Urinary bladder (tissue), 4 donors: Measurements from ENCODE around the gene PDSS1. TPM values are rescaled to one million over a fixed set of nuclear protein-coding genes. Genes with fewer than 3 reads are reported as not detected.

ENCODE experiments used
- DNase-seq: peaks from one replicate; pipeline ENCODE4 v3.0.0-alpha.2; 2015; ENCODE audit errors: extremely low spot score
- H3K27ac ChIP-seq: one replicate; pipeline ENCODE4 v1.5.1; 2013; ENCODE audit warnings: low read depth, mild to moderate bottlenecking, moderate library complexity
- H3K36me3 ChIP-seq: one replicate; pipeline ENCODE4 v1.6.1; 2013; ENCODE audit warnings: mild to moderate bottlenecking, moderate library complexity; ENCODE audit not compliant: insufficient read depth
- H3K4me1 ChIP-seq: one replicate; pipeline ENCODE4 v1.6.1; 2013; ENCODE audit warnings: mild to moderate bottlenecking, moderate library complexity; ENCODE audit not compliant: insufficient read depth
- H3K4me3 ChIP-seq: one replicate; pipeline ENCODE4 v1.5.1; 2013; ENCODE audit warnings: low read depth, low read length
- whole genome bisulfite sequencing: extraction: QIAGEN DNeasy Blood & Tissue Kit; methylation state at CpG from one replicate; pipeline ENCODE4 v1.1.7; 2013; 5-methylcytosine and 5-hydroxymethylcytosine counted together
- polyA plus RNA-seq: library from polyadenylated mRNA; stranded (reverse); fragments of 200-250 nt; gene quantifications from one replicate; pipeline ENCODE4 v1.2.3, GENCODE V29; 2013
- total RNA-seq: library from RNA; depleted of rRNA; stranded (reverse); fragments of >200 nt; gene quantifications from one replicate; pipeline ENCODE4 v1.2.3, GENCODE V29; 2014
- donor health status: healthy with polysubstance abuse.
- donor health status: healthy.

Gene PDSS1
- total and polyA plus RNA-seq, 2 donors: 4.4 to 10.3 TPM

DNA sequence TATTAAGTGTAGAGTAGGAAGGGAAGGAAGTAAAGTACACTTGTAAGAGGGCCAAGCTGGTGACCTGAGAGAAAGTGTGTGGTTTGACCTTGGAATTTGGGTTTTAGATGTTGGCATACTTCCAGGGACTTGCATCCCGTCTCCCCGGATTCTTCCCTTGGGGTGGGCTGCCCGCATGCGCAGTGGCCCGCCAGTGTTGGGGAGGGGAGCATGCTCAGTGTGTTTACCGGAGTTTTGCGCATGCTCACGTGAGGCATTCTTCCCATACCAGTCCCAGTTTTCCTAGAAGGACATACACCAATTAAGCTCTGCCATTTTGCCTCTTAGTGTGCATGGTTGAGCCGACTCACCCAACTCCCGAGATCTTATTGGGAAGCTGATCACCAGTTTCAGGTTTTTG, 9.4 kb downstream of the PDSS1 start:
- no peak overlapping the region for H3K27ac ChIP-seq
- no peaks in the 10 kb centered on the region for H3K36me3 ChIP-seq
- H3K4me1 ChIP-seq: no peaks in the 10 kb centered on the region
- H3K4me3 ChIP-seq: no peak overlapping the region
- WGBS: 91% methylated on average over 10 of the region's 10 CpGs
- DNase-seq: no peak

DNA sequence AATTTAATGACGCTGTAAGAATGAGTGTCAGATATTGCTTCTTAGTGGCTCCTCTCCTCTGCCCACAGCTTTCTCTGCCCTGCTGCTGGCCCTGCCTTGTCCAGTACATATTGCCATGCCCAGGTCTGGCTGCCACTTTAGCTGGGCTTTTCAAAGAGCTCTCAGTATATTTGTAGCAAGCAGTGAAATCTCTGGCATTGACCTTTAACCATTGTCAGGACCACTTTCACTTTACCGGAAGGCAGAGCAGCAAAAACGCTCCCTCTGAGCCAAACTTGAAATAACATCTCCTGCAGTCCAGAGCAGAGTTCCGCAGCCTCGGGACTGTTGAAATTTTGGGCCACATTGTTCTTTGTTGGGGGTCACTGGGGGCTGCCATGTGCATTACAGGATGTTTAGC, 13.8 kb downstream of the PDSS1 start:
- no peak overlapping the region for H3K4me3 ChIP-seq

DNA sequence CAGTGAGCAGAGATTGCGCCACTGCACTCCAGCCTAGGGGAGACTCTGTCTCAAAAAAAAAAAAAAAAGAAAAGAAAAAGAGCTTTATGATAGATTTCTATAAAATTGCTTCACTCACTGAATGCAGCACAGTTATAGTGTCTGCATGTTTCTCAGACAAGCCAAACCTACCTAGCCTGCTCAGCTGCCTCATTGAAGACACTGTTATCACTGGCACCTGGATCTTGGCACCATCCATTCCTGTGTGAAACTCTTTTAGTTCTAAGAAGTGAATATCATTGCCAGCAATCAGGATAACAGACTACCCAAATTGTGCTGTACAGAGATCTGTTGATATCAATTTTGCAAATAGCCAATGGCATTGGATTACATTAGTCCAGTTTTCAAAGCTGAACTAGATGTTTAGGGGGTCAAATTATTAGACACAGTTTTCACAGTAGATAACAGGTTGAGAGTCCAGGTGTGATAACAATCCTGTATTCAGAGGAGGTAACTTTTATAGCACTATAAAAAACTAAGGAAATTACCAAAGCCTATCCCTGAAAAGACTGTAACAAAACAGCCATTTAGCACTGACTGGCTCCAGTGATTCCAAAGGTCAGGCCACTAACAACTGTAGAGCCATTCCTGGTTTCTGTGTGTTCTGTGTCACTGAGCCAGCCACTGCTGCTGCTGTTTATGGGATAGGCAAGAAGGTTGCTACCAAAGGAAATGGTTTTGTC, 17.1 kb downstream of the PDSS1 start:
- peaks cover 3% of the 10 kb centered on the region for H3K36me3 ChIP-seq
- WGBS: 97% methylated on average over 1 of the region's 1 CpG
- H3K4me3 ChIP-seq: no peak overlapping the region
- H3K4me1 ChIP-seq: no peaks in the 10 kb centered on the region
- H3K27ac ChIP-seq: no peak overlapping the region
- DNase-seq: no peak

More for the DNA sequence above, 13.8 kb downstream of the PDSS1 start:
- WGBS: 96% methylated on average over 5 of the region's 5 CpGs
- Histone ChIP-seq H3K4me1 (no peaks in the 10 kb centered on the region), H3K27ac (no peak overlapping the region), H3K36me3 (peaks cover 3% of the 10 kb centered on the region)
- DNase-seq: no peak

DNA sequence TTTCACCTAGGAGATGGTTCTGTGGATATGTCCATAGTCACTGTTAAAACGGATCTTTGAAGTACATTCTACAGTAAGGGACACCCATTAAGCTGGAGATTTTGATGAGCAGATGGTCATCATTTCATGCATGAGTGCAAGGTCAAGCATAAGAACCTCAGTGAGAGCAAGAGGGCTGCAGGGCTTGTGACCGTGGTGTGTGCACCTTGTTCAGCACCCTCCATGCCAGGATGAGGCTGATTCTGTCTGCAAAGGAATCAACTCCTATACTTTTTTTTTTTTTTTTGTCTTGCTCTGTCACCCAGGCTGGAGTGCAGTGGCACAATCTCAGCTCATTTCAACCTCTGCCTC, 17.6 kb downstream of the PDSS1 start:
- DNase-seq: no peak
- Histone ChIP-seq H3K4me3 (no peak overlapping the region), H3K4me1 (no peaks in the 10 kb centered on the region), H3K27ac (no peak overlapping the region), H3K36me3 (peaks cover 3% of the 10 kb centered on the region)
- WGBS: 89% methylated on average over 2 of the region's 2 CpGs

GRCh38 chr10:26717476-26717875, 20.0 kb downstream of the PDSS1 start:
- WGBS: 83% methylated on average over 7 of the region's 7 CpGs
- Histone ChIP-seq H3K4me1 (no peaks in the 10 kb centered on the region), H3K4me3 (no peak overlapping the region), H3K27ac (no peak overlapping the region), H3K36me3 (peaks cover 5% of the 10 kb centered on the region)
- no peak for DNase-seq

- Histone ChIP-seq H3K4me3 (no peak overlapping the region), H3K4me1 (no peaks in the 10 kb centered on the region), H3K36me3 (peaks cover 2% of the 10 kb centered on the region), H3K27ac (no peak overlapping the region)
- 92% methylated on average over 7 of the region's 7 CpGs for WGBS
- DNase-seq: no peak
Measured at GRCh38 chr10:26721561-26721960, 24.1 kb downstream of the PDSS1 start.

DNA sequence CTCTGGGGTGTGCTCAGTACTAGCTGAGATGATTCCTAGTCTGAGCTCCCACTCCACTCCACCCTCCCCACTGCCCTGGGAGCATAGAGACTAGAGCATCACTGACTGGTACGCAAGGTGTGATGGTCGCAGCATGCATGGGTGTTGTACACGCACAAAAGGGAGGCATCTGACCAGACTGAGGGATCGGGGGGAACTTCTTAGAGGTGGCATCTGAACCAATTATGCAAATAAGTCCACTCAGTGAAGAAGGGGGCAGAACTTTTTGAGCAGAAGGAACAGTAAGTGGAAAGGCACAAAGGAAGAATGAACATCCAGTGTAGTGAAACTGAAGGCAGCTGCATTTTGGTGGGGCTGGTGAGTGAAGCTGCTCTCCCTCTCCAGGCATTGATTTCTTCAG, 25.5 kb downstream of the PDSS1 start:
- no peak for DNase-seq
- Histone ChIP-seq H3K4me3 (no peak overlapping the region), H3K36me3 (peaks cover 2% of the 10 kb centered on the region), H3K27ac (no peak overlapping the region), H3K4me1 (no peaks in the 10 kb centered on the region)
- 95% methylated on average over 4 of the region's 4 CpGs for WGBS

DNA sequence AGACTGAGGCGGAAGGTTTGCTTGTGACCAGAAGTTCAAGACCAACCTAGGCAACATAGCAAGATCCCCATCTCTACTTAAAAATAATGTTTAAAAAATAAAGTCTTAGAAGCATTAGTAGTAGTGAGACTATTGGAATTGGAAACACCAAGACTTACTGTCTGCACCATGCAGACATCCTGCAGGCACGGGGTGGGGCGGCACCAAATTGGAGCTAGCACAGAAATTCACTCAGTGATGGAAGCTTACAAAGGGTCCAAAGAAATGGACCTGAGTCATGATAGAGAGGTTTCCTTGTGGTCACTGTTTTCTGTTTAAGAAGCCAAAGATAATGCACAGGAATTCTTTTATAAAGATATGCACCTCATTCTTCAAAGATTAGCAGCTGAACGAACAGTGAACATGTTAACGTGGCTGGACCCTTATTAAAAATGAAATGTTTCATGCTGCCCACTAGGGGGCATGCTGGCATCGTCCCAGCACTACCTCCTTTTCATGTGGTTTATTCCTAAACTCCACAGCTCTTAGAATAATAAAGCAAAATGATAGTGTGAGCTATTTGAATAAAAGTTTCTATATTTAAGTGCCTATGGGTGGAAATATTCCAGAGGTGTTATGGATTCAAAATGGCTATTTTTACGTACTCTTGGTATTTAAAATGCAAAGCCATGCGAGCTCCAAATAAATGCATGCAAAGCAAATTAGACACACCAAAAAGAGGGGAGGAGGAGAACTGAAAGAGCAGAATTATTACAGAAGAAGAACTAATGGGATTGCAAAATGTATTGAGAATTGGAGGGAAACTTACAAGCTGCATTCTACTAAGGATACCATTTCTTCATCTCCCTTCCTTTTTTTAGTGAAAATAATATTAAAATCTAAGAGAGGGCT, 28.6 kb downstream of the PDSS1 start:
- peak; percentile 31 for DNase-seq
- H3K36me3 ChIP-seq: no peaks in the 10 kb centered on the region
- WGBS: 57% methylated on average over 8 of the region's 8 CpGs
- H3K27ac ChIP-seq: no peak overlapping the region
- H3K4me3 ChIP-seq: no peak overlapping the region
- no peaks in the 10 kb centered on the region for H3K4me1 ChIP-seq

- H3K4me3 ChIP-seq: no peak overlapping the region
- 97% methylated on average over 1 of the region's 1 CpG for WGBS
- DNase-seq: no peak
- no peak overlapping the region for H3K27ac ChIP-seq
- H3K36me3 ChIP-seq: no peaks in the 10 kb centered on the region
- no peaks in the 10 kb centered on the region for H3K4me1 ChIP-seq
Measured at GRCh38 chr10:26727005-26727404, 29.5 kb downstream of the PDSS1 start.

GRCh38 chr10:26728957-26729356, 31.5 kb downstream of the PDSS1 start:
- no peak for DNase-seq
- Histone ChIP-seq H3K4me3 (no peak overlapping the region), H3K36me3 (no peaks in the 10 kb centered on the region), H3K4me1 (no peaks in the 10 kb centered on the region), H3K27ac (no peak overlapping the region)
- WGBS: 93% methylated on average over 7 of the region's 7 CpGs

DNA sequence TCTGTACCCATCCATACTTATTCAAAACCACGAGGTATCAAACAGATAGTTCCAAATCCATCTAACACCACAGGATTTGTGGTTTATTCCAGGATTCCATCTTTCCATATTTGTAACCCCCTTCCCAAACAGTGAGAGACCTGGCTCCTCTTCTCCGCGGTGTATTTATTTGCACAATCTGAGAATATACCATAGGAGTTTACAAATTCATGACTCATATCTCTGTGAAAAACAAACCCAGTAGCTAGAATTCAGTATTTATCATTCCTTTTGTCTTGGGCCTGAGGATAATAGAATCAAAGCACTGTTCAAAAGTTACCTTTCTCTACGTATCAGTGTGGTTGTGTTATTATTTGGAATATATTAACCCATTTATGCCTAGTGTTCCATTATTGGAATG, 31.9 kb downstream of the PDSS1 start:
- WGBS: 84% methylated on average over 4 of the region's 4 CpGs
- H3K27ac ChIP-seq: no peak overlapping the region
- H3K36me3 ChIP-seq: no peaks in the 10 kb centered on the region
- H3K4me1 ChIP-seq: no peaks in the 10 kb centered on the region
- DNase-seq: no peak
- H3K4me3 ChIP-seq: no peak overlapping the region

DNA sequence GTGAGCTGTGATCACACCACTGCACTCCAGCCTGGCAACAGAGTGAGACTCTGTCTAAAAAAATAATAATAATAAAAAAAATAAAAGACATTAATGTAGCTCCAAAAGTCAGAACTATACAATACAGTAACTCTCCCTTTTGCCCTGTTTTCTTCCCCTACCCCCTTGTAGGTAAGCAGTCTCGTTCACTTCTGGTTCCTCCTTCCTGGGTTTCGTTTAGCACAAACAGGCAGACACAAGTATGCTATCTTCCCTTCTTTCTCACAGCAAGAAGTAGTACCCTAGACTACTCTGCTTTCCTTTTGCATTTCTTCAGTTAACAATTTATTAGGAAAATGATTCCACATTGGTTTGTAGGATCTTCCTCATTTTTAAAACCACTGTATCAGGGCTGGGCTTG, 33.1 kb downstream of the PDSS1 start:
- WGBS: 93% methylated on average over 2 of the region's 2 CpGs
- Histone ChIP-seq H3K4me3 (no peak overlapping the region), H3K36me3 (no peaks in the 10 kb centered on the region), H3K27ac (no peak overlapping the region), H3K4me1 (no peaks in the 10 kb centered on the region)
- DNase-seq: no peak

GRCh38 chr10:26733750-26734568, 36.5 kb downstream of the PDSS1 start:
- peak; percentile 54 for DNase-seq
- 80% methylated on average over 14 of the region's 14 CpGs for WGBS
- no peak overlapping the region for H3K4me3 ChIP-seq
- no peaks in the 10 kb centered on the region for H3K36me3 ChIP-seq
- no peak overlapping the region for H3K27ac ChIP-seq
- no peaks in the 10 kb centered on the region for H3K4me1 ChIP-seq
